ENCODE data around the gene CRISPLD2.

CRISPLD2 gene

DNA sequence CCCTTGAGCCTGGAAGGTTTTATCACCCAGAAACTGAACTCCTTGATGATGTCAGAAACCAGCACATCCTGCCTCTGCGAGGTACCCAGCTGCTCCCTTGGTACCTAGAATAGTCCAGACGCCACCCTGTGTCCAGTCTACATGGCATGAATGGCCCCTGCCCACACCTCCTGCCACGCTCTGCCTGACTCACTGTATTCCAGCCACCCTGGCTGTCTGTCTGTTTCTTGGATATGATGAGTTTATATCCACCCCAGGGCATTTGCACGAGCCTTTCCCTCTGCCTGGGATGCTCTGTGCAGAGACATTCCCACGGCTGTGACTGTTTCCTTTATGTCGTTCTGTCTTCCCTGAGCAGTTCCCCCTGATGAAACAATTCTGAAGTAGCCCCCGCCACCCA is 68.7 kb downstream of the CRISPLD2 start:
- DNase-seq, result no peak

GRCh38 chr16:84889066-84889465 is 69.3 kb downstream of the CRISPLD2 start:
- no peak for DNase-seq

DNA sequence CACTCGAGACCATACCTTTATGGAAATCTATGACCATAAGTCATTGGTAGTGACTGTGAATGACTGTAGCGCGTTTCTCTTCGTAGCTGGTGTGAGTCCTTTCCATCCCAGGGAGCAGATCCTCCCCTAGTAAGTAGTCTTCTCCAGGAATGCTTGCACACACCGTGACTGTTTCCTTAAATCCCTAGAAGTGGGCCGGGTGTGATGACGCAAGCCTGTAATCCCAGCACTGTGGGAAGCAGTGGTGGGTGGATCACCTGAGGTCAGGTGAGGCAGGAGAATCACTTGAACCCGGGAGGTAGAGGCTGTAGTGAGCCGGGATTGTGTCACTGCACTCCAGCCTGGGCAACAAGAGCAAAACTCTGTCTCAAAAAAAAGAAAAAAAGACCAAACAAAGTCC is 70.6 kb downstream of the CRISPLD2 start:
- no peak for DNase-seq

GRCh38 chr16:84891149-84891795 is 71.5 kb downstream of the CRISPLD2 start:
- DNase-seq, result no peak

DNA sequence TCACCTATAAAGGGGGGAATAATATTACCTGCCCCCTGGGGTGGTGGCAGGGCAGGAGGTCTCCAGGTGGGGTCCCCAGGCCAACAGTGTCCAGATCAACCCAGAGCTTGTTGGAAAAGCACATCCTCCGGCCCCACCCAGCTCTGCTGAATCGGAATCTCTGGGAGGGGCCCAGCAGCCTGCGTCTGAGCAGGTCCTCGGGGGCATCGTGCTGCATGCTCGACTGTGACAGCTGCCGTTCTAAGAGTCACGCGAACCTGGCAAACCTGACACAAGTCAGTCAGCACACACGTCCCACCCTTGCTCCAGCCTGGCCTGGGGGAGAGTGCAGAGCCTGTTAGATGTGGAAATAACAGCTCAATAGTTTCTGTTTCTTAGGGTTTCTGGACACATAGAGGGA is 72.3 kb downstream of the CRISPLD2 start:
- no peak for DNase-seq

GRCh38 chr16:84893467-84893848 is 73.7 kb downstream of the CRISPLD2 start:
- no peak for DNase-seq

GRCh38 chr16:84893849-84894599 is 74.2 kb downstream of the CRISPLD2 start:
- DNase-seq, result no peak

DNA sequence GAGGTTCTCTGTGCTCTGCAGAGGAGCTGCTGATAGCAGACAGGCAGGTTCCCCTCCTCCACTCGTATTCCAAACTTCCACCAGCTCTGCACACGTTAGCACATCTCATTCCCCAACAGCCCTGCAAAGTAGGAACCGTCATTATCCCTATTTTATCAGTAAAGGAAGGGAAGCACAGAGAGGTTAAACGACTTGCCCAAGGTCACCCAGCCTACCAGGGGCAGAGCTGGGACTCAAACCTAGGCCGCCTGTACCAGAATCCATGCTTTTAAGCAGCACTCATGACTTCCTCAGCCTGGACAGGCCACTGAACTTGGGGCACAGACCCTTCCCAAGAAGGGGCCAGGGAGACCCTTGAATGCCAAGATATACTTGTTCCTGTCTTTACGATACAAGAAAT is 75.2 kb downstream of the CRISPLD2 start:
- no peak for DNase-seq

GRCh38 chr16:84896847-84897246 is 77.1 kb downstream of the CRISPLD2 start:
- DNase-seq, result no peak

DNA sequence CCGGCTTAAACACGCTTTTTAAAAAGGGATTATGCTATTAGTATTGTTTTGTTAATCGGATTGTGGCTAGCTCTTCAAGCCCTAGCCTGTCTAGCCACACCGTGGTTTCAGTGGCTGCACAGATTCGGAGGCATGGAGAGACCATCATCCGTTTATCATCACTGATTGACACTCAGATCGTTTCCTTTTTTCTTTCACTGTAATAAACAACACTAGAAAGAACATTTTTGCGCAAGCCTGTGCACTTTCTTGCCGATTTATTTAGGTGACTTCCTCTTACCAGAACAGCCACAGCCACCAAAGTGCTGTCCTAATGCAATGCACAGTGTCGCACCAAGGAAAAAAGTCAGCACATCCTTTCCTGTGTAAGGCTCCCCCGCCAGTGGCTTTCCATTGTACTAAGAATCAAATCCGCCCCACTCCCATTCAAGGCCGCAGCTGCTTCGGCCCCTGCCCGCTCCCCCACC is 78.2 kb downstream of the CRISPLD2 start:
- DNase-seq, result no peak

DNA sequence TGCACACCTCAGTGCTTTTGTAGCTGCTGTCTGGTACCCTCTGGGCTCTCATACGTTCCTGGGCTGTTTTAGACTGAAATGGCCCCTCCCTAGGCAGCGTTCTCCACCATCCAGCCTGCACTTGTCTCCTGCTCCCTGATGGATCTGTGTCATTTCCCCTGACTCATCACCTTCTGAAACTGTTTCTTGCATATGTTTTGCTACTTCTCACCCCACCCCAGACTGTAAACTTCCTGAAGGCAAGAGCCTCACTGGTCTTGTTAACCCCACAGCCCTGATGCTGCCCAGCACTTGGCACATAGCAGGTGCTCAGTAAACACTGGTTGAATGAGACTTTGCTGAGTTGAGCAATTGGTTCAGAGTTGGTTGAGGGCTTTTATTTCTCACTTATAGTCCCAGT is 78.7 kb downstream of the CRISPLD2 start:
- DNase-seq, result no peak

DNA sequence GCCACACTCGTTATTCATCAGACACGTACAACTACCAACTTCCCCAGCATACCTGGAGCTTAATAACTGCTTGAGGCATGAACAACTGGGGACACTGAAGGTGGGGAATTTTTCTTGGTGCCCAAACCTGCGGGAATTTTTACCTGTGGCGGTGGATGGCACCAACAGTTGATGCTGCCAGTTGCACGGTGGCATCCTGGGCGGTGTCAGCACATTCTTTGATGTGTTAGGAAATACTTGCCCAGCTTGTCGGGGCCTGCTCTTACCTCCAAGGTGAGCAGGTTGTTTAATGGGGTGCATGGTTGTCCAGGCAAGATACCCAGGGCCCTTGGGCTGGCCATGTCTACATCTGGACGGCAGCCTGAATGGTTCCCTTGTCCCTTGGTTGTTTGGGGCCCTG is 79.6 kb downstream of the CRISPLD2 start:
- no peak for DNase-seq

DNA sequence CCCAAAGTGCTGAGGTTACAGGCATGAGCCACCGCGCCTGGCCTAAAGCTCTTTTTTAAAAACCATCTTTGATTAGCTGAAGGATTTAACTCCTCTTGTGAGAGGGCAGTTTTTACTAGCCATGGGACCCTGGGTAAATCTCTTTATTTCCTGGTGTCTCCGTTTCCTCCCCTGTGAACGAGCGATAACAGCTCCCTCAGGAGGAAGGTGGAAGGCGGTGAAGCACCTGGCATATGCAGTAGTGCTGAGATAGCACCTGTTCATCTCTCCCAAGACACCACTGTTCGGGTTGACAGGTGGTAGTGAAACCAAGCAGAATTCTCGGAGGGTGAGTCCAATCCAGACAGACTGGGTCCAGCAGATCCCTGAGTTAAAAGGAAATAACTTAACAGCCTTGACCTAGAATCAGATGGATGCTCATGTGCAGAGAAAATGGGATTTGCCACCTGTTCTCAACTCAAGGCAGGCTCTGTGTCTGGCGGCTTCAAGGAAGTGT is 86.2 kb downstream of the CRISPLD2 start:
- no peak for DNase-seq

DNA sequence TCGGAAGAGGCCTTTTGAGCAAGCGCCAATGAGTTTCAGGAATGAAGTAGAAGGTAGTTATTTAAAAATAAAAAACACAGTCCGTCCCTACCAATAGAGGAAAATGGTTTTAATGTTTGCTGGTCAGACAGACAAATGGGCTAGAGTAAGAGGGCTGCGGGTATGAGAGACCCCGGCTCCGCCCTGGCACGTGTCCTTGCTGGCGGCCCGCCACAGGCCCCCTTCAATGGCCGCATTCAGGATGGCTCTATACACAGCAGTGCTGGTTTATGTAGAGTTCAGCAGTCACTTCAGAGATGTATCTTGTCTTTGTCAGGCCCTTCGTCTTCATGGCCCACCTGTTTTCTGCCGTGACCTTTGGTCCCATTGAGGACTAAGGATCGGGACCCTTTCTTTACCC is 87.3 kb downstream of the CRISPLD2 start:
- no peak for DNase-seq

GRCh38 chr16:84907575-84907974 is 87.8 kb downstream of the CRISPLD2 start:
- DNase-seq, result no peak

- no peak for DNase-seq
Observed at GRCh38 chr16:84909476-84910085, 89.8 kb downstream of the CRISPLD2 start.

DNA sequence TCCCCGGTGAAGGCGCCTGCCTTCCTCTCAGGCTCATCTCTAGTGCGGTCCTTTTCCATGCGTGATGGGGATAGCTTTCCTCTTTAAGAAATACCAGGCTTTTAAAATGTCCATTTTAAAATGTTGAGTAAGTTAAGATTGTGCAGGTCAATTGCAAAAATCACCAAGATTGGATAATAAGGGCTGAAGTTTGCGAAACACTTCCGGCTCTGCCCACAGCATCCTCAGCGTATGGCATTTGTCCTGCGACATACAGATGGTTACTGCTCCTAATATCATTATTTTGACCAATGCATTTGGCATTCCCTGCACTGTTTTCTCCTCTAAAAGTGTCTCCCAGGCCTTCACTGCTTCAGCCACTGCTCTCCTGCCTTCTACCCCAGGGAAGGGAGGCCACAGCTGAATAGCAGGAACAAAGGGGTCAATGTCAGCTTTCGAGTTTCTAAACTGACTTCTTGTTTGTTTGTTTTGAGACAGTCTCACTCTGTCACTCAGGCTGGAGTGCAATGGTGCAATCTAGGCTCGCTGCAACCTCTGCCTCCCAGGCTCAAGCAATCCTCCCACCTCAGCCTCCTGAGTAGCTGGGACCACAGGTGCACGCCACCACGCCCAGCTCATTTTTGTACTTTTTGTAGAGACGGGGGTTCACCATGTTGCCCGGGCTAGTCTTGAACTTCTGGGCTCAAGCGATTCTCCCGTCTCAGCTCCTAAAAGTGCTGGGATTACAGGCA is 91.9 kb downstream of the CRISPLD2 start:
- DNase-seq, result no peak

GRCh38 chr16:84913315-84913714 is 93.5 kb downstream of the CRISPLD2 start:
- DNase-seq, result no peak

DNA sequence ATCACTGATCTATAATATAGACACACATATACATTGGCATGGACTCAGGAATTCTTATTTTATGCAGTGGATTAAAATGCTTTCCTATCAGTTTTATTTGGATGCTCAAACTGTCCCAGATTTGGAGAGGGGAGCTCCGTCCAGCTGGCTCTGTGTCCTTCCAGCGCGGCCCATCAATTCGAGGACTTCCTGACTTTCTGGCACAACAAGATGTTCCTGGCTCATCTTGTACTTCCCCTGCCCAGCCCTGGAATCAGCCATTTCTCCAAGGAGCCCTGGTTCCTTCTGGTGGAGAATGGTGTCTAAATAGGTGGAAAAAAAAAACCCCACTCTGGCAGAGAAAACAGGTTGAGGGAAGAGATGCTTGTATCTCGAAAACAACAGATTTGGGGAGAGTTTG is 94.5 kb downstream of the CRISPLD2 start:
- DNase-seq, result no peak

DNA sequence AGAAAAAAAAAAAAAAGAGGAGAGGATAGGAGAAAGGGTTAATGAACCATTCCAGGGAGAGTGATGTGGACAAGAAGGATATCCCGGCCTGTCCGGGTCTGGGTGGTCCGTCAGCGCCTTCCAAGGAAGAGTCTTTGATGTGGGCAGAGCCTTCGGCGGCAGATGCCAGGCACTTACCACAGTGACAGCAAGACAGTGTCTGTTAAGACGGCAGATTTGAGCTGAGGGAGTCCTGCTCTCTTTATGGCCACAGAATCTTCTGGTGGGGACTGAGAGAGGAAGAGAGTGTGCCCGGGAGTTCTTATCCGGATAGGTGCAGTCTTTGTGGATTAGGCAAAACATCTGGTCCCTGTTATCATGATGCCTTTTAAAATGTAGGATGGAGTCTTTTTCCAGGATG is 96.4 kb downstream of the CRISPLD2 start:
- DNase-seq, result no peak

GRCh38 chr16:84916850-84917249 is 97.1 kb downstream of the CRISPLD2 start:
- DNase-seq, result no peak

DNA sequence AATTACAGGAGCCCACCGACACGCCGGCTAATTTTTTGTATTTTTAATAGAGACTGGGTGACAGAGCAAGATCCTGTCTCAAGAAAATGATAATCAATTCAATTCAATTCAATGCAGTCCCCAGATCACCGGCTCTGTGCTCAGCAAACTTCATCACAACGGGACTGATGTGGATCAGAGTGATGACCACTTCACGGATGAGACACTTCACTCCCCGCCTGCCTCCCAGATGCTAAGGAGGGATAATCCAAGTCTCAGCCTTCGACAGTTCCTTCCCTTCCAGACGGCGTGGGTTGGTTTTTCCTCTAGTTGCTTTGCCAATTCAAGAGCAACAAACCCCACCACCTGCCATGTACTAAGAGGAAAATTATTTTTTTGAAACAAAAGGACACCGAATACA is 97.7 kb downstream of the CRISPLD2 start:
- no peak for DNase-seq
